Ascending aorta (tissue), 2 donors: ENCODE data around the gene NEK11. TPM values are rescaled to one million over a fixed set of nuclear protein-coding genes. Genes with fewer than 3 reads are reported as not detected.

Source experiments
- DNase-seq, 2 donors: peaks; one replicate each; pipeline ENCODE4 v3.0.0-alpha.2; 2019; ENCODE audit warnings: low spot score in 2 of 2
- H3K27ac ChIP-seq, 2 donors: fragments of 200-600 bp; sonication (generic); one replicate each; pipeline ENCODE4 v1.5.1; 2016 to 2017; ENCODE audit warnings: mild to moderate bottlenecking in 1 of 2
- H3K27me3 ChIP-seq: fragments of 200-600 bp; sonication (generic); one replicate; pipeline ENCODE4 v1.5.1; 2017
- H3K36me3 ChIP-seq, 2 donors: fragments of 200-600 bp; sonication (generic); one replicate each; pipeline ENCODE4 v1.5.1; 2016
- H3K4me1 ChIP-seq, 2 donors: fragments of 200-600 bp; sonication (generic); one replicate each; pipeline ENCODE4 v1.5.1; 2016 to 2017; ENCODE audit warnings: mild to moderate bottlenecking in 1 of 2
- H3K4me3 ChIP-seq, 2 donors: fragments of 200-600 bp; sonication (generic); one replicate each; pipeline ENCODE4 v1.5.1; 2016 to 2017; ENCODE audit warnings: mild to moderate bottlenecking in 1 of 2
- H3K9me3 ChIP-seq, 2 donors: fragments of 200-600 bp; sonication (generic); one replicate each; pipeline ENCODE4 v1.5.1; 2016
- CTCF ChIP-seq, 3 experiments: fragments of 200-600 bp in 2 of 3; fragments of 450-650 bp in 1 of 3; sonication (generic) in 2 of 3; IDR thresholded peaks; one replicate each; pipeline ENCODE4 v1.5.1; 2016 to 2019; ENCODE audit warnings: antibody characterized with exemption in 3 of 3, mild to moderate bottlenecking in 1 of 3, moderate library complexity in 1 of 3
- intact Hi-C: fragments of 100-400 bp; cut with DNase I; formaldehyde crosslinking; loops from one replicate; pipeline ENCODE4 v1.15.1; 2023
- total RNA-seq: library from RNA; depleted of rRNA; stranded (reverse); fragments of >200 nt; gene quantifications from one replicate; pipeline ENCODE4 v1.1.0, GENCODE V29; 2016

NEK11 gene
- total RNA-seq, 1 donor from 2014 or later, result 4.0 TPM

- DNase-seq, result no peak
- H3K4me1 ChIP-seq, result no peaks in the 10 kb centered on the region
- no peaks in the 10 kb centered on the region for H3K36me3 ChIP-seq
- intact Hi-C loops, result no loop called here
- no peaks in the 10 kb centered on the region for H3K9me3 ChIP-seq
- no peak overlapping the region for H3K27ac ChIP-seq
- no peak for TF ChIP-seq CTCF (IDR thresholded peaks at IDR 0.05)
- H3K4me3 ChIP-seq, result no peak overlapping the region
- H3K27me3 ChIP-seq, result no peaks in the 10 kb centered on the region
These were observed 41.3 kb downstream of the NEK11 start for GRCh38 chr3:131067983-131068382.

- Histone ChIP-seq H3K27me3 (no peaks in the 10 kb centered on the region), H3K36me3 (no peaks in the 10 kb centered on the region), H3K4me3 (no peak overlapping the region), H3K27ac (no peak overlapping the region), H3K9me3 (no peaks in the 10 kb centered on the region), H3K4me1 (no peaks in the 10 kb centered on the region)
- TF ChIP-seq CTCF (IDR thresholded peaks at IDR 0.05), result no peak
- DNase-seq, result no peak
- intact Hi-C loops, result no loop called here
These were observed 45.5 kb downstream of the NEK11 start for GRCh38 chr3:131072099-131072559.

- intact Hi-C loops, result no loop called here
- no peaks in the 10 kb centered on the region for H3K4me1 ChIP-seq
- no peaks in the 10 kb centered on the region for H3K36me3 ChIP-seq
- H3K27ac ChIP-seq, result no peak overlapping the region
- TF ChIP-seq CTCF (IDR thresholded peaks at IDR 0.05), result no peak
- DNase-seq, result no peak
- no peaks in the 10 kb centered on the region for H3K9me3 ChIP-seq
- H3K4me3 ChIP-seq, result no peak overlapping the region
- H3K27me3 ChIP-seq, result no peaks in the 10 kb centered on the region
These were observed 46.2 kb downstream of the NEK11 start for GRCh38 chr3:131072845-131073244.

- no peak for DNase-seq
- no peaks in the 10 kb centered on the region for H3K27me3 ChIP-seq
- no peaks in the 10 kb centered on the region for H3K36me3 ChIP-seq
- TF ChIP-seq CTCF (IDR thresholded peaks at IDR 0.05), result no peak
- no peak overlapping the region for H3K27ac ChIP-seq
- no peaks in the 10 kb centered on the region for H3K9me3 ChIP-seq
- no peaks in the 10 kb centered on the region for H3K4me1 ChIP-seq
- intact Hi-C loops, result no loop called here
- H3K4me3 ChIP-seq, result no peak overlapping the region
These were observed 49.1 kb downstream of the NEK11 start for GRCh38 chr3:131075632-131076328.

- H3K36me3 ChIP-seq, result no peaks in the 10 kb centered on the region
- no peak overlapping the region for H3K4me3 ChIP-seq
- intact Hi-C loops, result no loop called here
- no peaks in the 10 kb centered on the region for H3K4me1 ChIP-seq
- no peak for TF ChIP-seq CTCF (IDR thresholded peaks at IDR 0.05)
- DNase-seq, result no peak
- no peak overlapping the region for H3K27ac ChIP-seq
- H3K9me3 ChIP-seq, result no peaks in the 10 kb centered on the region
- H3K27me3 ChIP-seq, result no peaks in the 10 kb centered on the region
These were observed 51.2 kb downstream of the NEK11 start for GRCh38 chr3:131077904-131078303.
